HEK293 (cell line): Measurements from ENCODE around the gene PSMD6.

Experiments
- CTCF ChIA-PET: fragments of 350-600 bp; formaldehyde crosslinking; extraction: SDS; loops from one replicate; lab custom pipeline; 2021; ENCODE audit warnings: antibody characterized with exemption; lab: Yijun Ruan, JAX
- POLR2A ChIA-PET: fragments of 300-600 bp; formaldehyde crosslinking; extraction: SDS; loops from one replicate; lab custom pipeline; 2020; ENCODE audit warnings: antibody characterized with exemption, inconsistent platforms; lab: Yijun Ruan, JAX
- H3K27ac ChIP-seq: fragments of 200-500 bp; sonication (Bioruptor generic); 2 replicates; pipeline ENCODE4 v1.5.1; 2014; ENCODE audit warnings: low read depth, low read length, control low read depth, inconsistent platforms; ENCODE audit errors: extremely low read depth
- H3K36me3 ChIP-seq, 2 experiments: fragments of 200-500 bp in 1 of 2; sonication (Bioruptor generic) in 1 of 2; 1 replicate in 1 of 2; 2 replicates in 1 of 2; pipeline ENCODE4 v1.5.1; 2014 to 2017; ENCODE audit warnings: inconsistent platforms in 2 of 2, low read length in 2 of 2; ENCODE audit not compliant: control insufficient read depth in 2 of 2, insufficient read depth in 1 of 2
- H3K4me1 ChIP-seq: fragments of 200-500 bp; sonication (Bioruptor generic); 2 replicates; pipeline ENCODE4 v1.5.1; 2014; ENCODE audit warnings: mild to moderate bottlenecking, low read length, inconsistent platforms; ENCODE audit not compliant: control insufficient read depth, insufficient read depth
- H3K4me3 ChIP-seq: 2 replicates; pipeline ENCODE4 v1.5.1; 2011; ENCODE audit warnings: low read depth, mild to moderate bottlenecking, control low read depth, low read length, moderate library complexity
- H3K9me3 ChIP-seq: fragments of 200-500 bp; sonication (Bioruptor generic); 2 replicates; pipeline ENCODE4 v1.5.1; 2014; ENCODE audit warnings: low read depth, low read length, inconsistent platforms; ENCODE audit not compliant: control insufficient read depth, insufficient read depth
- MZF1 ChIP-seq: fragments of 450-650 bp; formaldehyde crosslinking; IDR thresholded peaks from 2 replicates; pipeline ENCODE4 v1.5.1; 2017; ENCODE audit warnings: missing biosample characterization, missing genetic modification characterization, borderline replicate concordance
- ZNF121 ChIP-seq: fragments of 450-650 bp; formaldehyde crosslinking; IDR thresholded peaks from 2 replicates; pipeline ENCODE4 v1.5.1; 2016; ENCODE audit warnings: missing biosample characterization, missing genetic modification characterization
- ZNF133 ChIP-seq: fragments of 450-650 bp; formaldehyde crosslinking; IDR thresholded peaks from 2 replicates; pipeline ENCODE4 v1.5.1; 2016; ENCODE audit warnings: missing biosample characterization, missing genetic modification characterization
- ZNF211 ChIP-seq: fragments of 450-650 bp; formaldehyde crosslinking; IDR thresholded peaks from 2 replicates; pipeline ENCODE4 v1.5.1; 2016; ENCODE audit warnings: low read depth, missing biosample characterization, missing genetic modification characterization
- ZNF266 ChIP-seq: fragments of 450-650 bp; formaldehyde crosslinking; IDR thresholded peaks from 2 replicates; pipeline ENCODE4 v1.5.1; 2016; ENCODE audit warnings: missing biosample characterization, missing genetic modification characterization, low read depth
- ZNF335 ChIP-seq: fragments of 450-650 bp; formaldehyde crosslinking; conservative IDR thresholded peaks from 2 replicates; pipeline ENCODE4 v1.5.1; 2016; ENCODE audit warnings: missing biosample characterization, missing genetic modification characterization
- ZNF510 ChIP-seq: fragments of 450-650 bp; formaldehyde crosslinking; IDR thresholded peaks from 2 replicates; pipeline ENCODE4 v1.5.1; 2018; ENCODE audit warnings: mild to moderate bottlenecking, missing genetic modification characterization, missing biosample characterization; ENCODE audit not compliant: insufficient replicate concordance
- ZNF555 ChIP-seq: fragments of 450-650 bp; formaldehyde crosslinking; conservative IDR thresholded peaks from 2 replicates; pipeline ENCODE4 v1.5.1; 2017; ENCODE audit warnings: missing biosample characterization, mild to moderate bottlenecking, missing genetic modification characterization, inconsistent platforms
- ZNF707 ChIP-seq: fragments of 450-650 bp; formaldehyde crosslinking; IDR thresholded peaks from 2 replicates; pipeline ENCODE4 v1.5.1; 2016; ENCODE audit warnings: missing biosample characterization, missing genetic modification characterization
- ZXDB ChIP-seq: fragments of 450-650 bp; formaldehyde crosslinking; IDR thresholded peaks from 2 replicates; pipeline ENCODE4 v1.5.1; 2016; ENCODE audit warnings: missing biosample characterization, missing genetic modification characterization
- TF ChIP-seq, protein P1 (sequence below): fragments of 450-650 bp; formaldehyde crosslinking; IDR thresholded peaks from 2 replicates; pipeline ENCODE4 v1.5.1; 2016; ENCODE audit warnings: missing biosample characterization, missing genetic modification characterization
- TF ChIP-seq, protein P2 (sequence below): fragments of 450-650 bp; formaldehyde crosslinking; IDR thresholded peaks from 2 replicates; pipeline ENCODE4 v1.5.0; 2017; ENCODE audit warnings: missing biosample characterization, missing genetic modification characterization, borderline replicate concordance
- TF ChIP-seq, protein P3 (sequence below): fragments of 450-650 bp; formaldehyde crosslinking; IDR thresholded peaks from 2 replicates; pipeline ENCODE4 v1.5.1; 2016; ENCODE audit warnings: missing biosample characterization, missing genetic modification characterization
- TF ChIP-seq, protein P4 (sequence below): fragments of 450-650 bp; formaldehyde crosslinking; IDR thresholded peaks from 2 replicates; pipeline ENCODE4 v1.5.1; 2017; ENCODE audit warnings: missing biosample characterization, missing genetic modification characterization
- TF ChIP-seq, protein P5 (sequence below): fragments of 450-650 bp; formaldehyde crosslinking; IDR thresholded peaks from 2 replicates; pipeline ENCODE4 v1.5.1; 2016; ENCODE audit warnings: missing biosample characterization, missing genetic modification characterization
- TF ChIP-seq, protein P6 (sequence below): fragments of 450-650 bp; formaldehyde crosslinking; IDR thresholded peaks from 2 replicates; pipeline ENCODE4 v1.5.1; 2016; ENCODE audit warnings: missing biosample characterization, missing genetic modification characterization, borderline replicate concordance

The PSMD6 gene

DNA sequence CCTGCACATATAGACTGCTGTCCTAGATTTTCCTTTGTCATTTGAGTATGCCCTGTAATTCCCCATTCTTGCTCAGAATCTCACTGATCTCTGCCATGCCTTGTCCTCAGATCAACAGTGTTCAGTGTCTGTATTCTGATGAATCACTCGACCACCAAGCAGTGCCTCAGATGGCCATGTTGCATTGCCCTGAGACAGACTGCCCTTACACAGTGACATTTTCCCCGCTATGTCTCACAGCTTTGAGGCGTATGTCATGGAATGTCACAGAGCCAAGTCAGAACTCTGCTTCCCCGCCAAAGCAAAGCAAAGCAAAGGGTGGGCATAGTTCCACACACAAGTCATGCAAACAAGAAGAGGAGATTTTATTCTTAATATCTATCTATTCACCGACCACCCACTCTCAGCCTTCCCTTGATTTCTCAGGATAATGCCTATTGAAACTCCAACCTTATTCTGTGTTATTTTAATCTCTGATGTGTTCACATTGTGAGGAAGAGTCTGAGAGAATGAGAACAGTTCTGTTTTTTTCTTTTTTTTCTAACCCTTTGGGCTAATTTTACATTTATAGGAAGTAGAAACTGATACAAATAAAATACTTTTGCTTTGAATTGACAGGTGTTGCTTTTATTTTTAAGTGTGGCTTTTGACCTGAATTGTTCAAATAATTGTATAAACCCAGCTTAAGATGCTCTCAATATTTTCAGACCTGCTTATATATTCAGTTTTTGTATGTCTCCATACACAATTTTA lies 16.9 kb upstream of the PSMD6 start (continued):
- TF ChIP-seq ZNF211 (no peak), ZNF555 (tag by site-specific recombination) (no peak), ZNF510 (no peak)
- TF ChIP-seq, protein P1, sequence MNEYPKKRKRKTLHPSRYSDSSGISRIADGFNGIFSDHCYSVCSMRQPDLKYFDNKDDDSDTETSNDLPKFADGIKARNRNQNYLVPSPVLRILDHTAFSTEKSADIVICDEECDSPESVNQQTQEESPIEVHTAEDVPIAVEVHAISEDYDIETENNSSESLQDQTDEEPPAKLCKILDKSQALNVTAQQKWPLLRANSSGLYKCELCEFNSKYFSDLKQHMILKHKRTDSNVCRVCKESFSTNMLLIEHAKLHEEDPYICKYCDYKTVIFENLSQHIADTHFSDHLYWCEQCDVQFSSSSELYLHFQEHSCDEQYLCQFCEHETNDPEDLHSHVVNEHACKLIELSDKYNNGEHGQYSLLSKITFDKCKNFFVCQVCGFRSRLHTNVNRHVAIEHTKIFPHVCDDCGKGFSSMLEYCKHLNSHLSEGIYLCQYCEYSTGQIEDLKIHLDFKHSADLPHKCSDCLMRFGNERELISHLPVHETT: no peak

DNA sequence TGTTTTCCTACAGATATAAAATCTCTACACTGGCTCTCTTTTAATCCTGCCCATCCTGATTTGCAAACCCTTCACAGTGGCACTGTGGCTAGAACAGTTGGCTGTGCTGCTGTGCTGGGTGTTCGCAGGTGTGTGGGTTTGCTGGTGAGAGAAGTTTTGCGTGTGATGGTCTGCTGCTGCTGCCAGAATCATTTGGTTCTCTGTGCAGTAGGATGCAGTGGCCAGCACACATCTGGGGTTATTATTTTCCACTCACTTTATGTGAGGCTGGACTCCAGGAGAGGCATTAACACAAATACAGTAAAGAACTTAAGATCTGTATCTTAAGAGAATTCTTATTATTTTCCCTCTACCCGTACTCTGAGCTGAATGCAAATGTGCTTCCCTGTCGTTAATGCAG lies 16.0 kb upstream of the PSMD6 start:
- H3K36me3 ChIP-seq: no peaks in the 10 kb centered on the region
- TF ChIP-seq ZNF707 (no peak), ZNF266 (tag by site-specific recombination) (no peak), ZXDB (tag by site-specific recombination) (no peak), ZNF335 (no peak)
- TF ChIP-seq, protein P2, sequence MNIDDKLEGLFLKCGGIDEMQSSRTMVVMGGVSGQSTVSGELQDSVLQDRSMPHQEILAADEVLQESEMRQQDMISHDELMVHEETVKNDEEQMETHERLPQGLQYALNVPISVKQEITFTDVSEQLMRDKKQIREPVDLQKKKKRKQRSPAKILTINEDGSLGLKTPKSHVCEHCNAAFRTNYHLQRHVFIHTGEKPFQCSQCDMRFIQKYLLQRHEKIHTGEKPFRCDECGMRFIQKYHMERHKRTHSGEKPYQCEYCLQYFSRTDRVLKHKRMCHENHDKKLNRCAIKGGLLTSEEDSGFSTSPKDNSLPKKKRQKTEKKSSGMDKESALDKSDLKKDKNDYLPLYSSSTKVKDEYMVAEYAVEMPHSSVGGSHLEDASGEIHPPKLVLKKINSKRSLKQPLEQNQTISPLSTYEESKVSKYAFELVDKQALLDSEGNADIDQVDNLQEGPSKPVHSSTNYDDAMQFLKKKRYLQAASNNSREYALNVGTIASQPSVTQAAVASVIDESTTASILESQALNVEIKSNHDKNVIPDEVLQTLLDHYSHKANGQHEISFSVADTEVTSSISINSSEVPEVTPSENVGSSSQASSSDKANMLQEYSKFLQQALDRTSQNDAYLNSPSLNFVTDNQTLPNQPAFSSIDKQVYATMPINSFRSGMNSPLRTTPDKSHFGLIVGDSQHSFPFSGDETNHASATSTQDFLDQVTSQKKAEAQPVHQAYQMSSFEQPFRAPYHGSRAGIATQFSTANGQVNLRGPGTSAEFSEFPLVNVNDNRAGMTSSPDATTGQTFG: no peak
- TF ChIP-seq, protein P3, sequence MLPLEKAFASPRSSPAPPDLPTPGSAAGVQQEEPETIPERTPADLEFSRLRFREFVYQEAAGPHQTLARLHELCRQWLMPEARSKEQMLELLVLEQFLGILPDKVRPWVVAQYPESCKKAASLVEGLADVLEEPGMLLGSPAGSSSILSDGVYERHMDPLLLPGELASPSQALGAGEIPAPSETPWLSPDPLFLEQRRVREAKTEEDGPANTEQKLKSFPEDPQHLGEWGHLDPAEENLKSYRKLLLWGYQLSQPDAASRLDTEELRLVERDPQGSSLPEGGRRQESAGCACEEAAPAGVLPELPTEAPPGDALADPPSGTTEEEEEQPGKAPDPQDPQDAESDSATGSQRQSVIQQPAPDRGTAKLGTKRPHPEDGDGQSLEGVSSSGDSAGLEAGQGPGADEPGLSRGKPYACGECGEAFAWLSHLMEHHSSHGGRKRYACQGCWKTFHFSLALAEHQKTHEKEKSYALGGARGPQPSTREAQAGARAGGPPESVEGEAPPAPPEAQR (tag by site-specific recombination): no peak
- TF ChIP-seq, protein P4, sequence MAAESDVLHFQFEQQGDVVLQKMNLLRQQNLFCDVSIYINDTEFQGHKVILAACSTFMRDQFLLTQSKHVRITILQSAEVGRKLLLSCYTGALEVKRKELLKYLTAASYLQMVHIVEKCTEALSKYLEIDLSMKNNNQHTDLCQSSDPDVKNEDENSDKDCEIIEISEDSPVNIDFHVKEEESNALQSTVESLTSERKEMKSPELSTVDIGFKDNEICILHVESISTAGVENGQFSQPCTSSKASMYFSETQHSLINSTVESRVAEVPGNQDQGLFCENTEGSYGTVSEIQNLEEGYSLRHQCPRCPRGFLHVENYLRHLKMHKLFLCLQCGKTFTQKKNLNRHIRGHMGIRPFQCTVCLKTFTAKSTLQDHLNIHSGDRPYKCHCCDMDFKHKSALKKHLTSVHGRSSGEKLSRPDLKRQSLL (tag by site-specific recombination): no peak
- TF ChIP-seq, all 188 proteins: peak for 0
- Histone ChIP-seq H3K4me3 (no peak overlapping the region), H3K9me3 (no peaks in the 10 kb centered on the region), H3K4me1 (no peaks in the 10 kb centered on the region), H3K27ac (no peak overlapping the region)
- CTCF ChIA-PET: interaction anchor here (0.6 to 1.4 kb wide), 4 partner anchors 9 to 445 kb away, joined by 3 to 5 read pairs (median 4); no protein-coding TSS in a partner anchor
- POLR2A ChIA-PET: no interaction called here

DNA sequence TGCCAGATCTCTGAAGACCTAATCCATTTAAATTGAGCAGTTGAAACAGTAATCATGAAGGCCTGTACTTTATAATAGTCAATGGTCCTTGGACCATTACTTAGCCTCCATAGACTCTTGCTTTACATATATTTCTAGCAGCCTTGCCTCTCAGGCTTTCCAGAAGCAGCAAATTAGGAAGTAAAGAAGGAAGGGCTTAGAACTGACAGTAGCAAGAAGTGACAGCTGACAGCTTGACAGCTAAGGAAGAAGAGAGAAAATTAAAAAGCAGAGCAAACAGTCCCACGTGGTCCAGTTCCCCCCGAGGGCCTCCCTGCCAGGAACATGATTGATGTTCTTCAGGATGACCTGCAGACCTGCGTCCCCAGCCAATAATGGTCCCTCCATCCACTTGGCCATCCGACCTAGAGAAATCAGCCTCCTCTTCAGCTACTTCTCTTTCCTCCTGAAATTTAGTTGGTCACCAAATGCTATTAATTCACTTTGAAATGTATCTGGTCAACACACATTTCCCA lies 15.0 kb upstream of the PSMD6 start:
- no peak for TF ChIP-seq MZF1
- H3K9me3 ChIP-seq: no peaks in the 10 kb centered on the region
- no peak overlapping the region for H3K27ac ChIP-seq
- ChIA-PET CTCF (interaction anchor here (0.6 to 1.4 kb wide), 3 partner anchors 8 to 15 kb away, joined by 3 to 5 read pairs (median 4); no protein-coding TSS in a partner anchor), POLR2A (no interaction called here)
- no peaks in the 10 kb centered on the region for H3K36me3 ChIP-seq
- no peak overlapping the region for H3K4me3 ChIP-seq
- H3K4me1 ChIP-seq: no peaks in the 10 kb centered on the region

DNA sequence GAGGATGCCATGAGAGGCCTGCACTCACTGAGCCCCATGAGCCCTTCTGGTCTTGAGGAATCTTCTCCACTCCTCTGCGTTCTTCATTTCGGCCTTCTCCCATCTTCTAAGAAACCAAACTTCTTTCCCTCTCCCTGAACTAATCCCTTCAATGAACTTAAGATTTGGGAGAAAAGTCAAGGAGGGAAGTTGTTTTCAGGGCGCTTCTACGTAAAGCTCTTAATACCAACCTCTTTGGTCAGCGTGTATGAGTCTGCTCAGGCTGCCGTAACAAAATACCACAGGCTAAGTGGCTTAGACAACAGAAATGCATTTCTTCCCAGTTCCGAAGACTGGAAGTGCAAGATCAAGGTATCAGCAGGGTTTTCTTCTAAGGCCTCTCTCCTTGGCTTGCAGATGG lies 13.8 kb upstream of the PSMD6 start:
- no peaks in the 10 kb centered on the region for H3K36me3 ChIP-seq
- ChIA-PET CTCF (interaction anchor here (1.0 kb wide), 1 partner anchor 14 kb away, joined by 3 read pairs; the partner anchor contains the start of gene PSMD6), POLR2A (no interaction called here)
- no peaks in the 10 kb centered on the region for H3K9me3 ChIP-seq
- no peak overlapping the region for H3K27ac ChIP-seq
- H3K4me3 ChIP-seq: no peak overlapping the region
- H3K4me1 ChIP-seq: no peaks in the 10 kb centered on the region
- no peak for TF ChIP-seq ZNF121 (tag by site-specific recombination)
- TF ChIP-seq ZNF133 (tag by site-specific recombination): no peak
- TF ChIP-seq, protein P5, sequence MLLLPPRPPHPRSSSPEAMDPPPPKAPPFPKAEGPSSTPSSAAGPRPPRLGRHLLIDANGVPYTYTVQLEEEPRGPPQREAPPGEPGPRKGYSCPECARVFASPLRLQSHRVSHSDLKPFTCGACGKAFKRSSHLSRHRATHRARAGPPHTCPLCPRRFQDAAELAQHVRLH: no peak
- TF ChIP-seq, protein P6, sequence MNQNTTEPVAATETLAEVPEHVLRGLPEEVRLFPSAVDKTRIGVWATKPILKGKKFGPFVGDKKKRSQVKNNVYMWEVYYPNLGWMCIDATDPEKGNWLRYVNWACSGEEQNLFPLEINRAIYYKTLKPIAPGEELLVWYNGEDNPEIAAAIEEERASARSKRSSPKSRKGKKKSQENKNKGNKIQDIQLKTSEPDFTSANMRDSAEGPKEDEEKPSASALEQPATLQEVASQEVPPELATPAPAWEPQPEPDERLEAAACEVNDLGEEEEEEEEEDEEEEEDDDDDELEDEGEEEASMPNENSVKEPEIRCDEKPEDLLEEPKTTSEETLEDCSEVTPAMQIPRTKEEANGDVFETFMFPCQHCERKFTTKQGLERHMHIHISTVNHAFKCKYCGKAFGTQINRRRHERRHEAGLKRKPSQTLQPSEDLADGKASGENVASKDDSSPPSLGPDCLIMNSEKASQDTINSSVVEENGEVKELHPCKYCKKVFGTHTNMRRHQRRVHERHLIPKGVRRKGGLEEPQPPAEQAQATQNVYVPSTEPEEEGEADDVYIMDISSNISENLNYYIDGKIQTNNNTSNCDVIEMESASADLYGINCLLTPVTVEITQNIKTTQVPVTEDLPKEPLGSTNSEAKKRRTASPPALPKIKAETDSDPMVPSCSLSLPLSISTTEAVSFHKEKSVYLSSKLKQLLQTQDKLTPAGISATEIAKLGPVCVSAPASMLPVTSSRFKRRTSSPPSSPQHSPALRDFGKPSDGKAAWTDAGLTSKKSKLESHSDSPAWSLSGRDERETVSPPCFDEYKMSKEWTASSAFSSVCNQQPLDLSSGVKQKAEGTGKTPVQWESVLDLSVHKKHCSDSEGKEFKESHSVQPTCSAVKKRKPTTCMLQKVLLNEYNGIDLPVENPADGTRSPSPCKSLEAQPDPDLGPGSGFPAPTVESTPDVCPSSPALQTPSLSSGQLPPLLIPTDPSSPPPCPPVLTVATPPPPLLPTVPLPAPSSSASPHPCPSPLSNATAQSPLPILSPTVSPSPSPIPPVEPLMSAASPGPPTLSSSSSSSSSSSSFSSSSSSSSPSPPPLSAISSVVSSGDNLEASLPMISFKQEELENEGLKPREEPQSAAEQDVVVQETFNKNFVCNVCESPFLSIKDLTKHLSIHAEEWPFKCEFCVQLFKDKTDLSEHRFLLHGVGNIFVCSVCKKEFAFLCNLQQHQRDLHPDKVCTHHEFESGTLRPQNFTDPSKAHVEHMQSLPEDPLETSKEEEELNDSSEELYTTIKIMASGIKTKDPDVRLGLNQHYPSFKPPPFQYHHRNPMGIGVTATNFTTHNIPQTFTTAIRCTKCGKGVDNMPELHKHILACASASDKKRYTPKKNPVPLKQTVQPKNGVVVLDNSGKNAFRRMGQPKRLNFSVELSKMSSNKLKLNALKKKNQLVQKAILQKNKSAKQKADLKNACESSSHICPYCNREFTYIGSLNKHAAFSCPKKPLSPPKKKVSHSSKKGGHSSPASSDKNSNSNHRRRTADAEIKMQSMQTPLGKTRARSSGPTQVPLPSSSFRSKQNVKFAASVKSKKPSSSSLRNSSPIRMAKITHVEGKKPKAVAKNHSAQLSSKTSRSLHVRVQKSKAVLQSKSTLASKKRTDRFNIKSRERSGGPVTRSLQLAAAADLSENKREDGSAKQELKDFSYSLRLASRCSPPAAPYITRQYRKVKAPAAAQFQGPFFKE (tag by site-specific recombination): no peak
